Endothelial cell of umbilical vein (primary cell): ENCODE data around the gene RNF168.
"Not testable (repeated sequence)": the region's sequence is repeated elsewhere in the genome, so short reads cannot be mapped to it uniquely, and the experiment has no call there.

Experiments
- EZH2 ChIP-seq: IDR thresholded peaks from 2 replicates; pipeline ENCODE4 v1.6.1; 2012; ENCODE audit warnings: borderline replicate concordance, low read depth, mild to moderate bottlenecking, moderate library complexity, low read length, inconsistent platforms; ENCODE audit not compliant: severe bottlenecking
- FOS ChIP-seq: IDR thresholded peaks from 2 replicates; pipeline ENCODE4 v1.6.1; 2011; ENCODE audit warnings: mild to moderate bottlenecking, low read length, moderate library complexity, borderline replicate concordance; ENCODE audit not compliant: insufficient read depth
- GATA2 ChIP-seq: IDR thresholded peaks from 2 replicates; pipeline ENCODE4 v1.7.0; 2011; ENCODE audit warnings: low read depth, mild to moderate bottlenecking, moderate library complexity, mixed read lengths, low read length; ENCODE audit not compliant: insufficient read length, insufficient read depth
- JUN ChIP-seq: IDR thresholded peaks from 2 replicates; pipeline ENCODE4 v1.6.1; 2011; ENCODE audit warnings: borderline replicate concordance, low read depth; ENCODE audit not compliant: insufficient read length, insufficient read depth
- MYC ChIP-seq: IDR thresholded peaks from one replicate; pipeline ENCODE4 v1.6.1; 2011; ENCODE audit warnings: mild to moderate bottlenecking, low read depth, low read length
- POLR2A ChIP-seq: IDR thresholded peaks from 2 replicates; pipeline ENCODE4 v1.6.1; 2012; ENCODE audit warnings: low read depth, mild to moderate bottlenecking, control low read depth, low read length
- POLR2AphosphoS5 ChIP-seq: IDR thresholded peaks from 2 replicates; pipeline ENCODE4 v1.6.1; 2012; ENCODE audit warnings: low read depth, mild to moderate bottlenecking, control low read depth, low read length, moderate library complexity; ENCODE audit not compliant: insufficient read depth
- TF ChIP-seq, protein P1 (sequence below): IDR thresholded peaks from 2 replicates; pipeline ENCODE4 v1.6.1; 2011; ENCODE audit not compliant: insufficient read depth, insufficient read length
- TF ChIP-seq, protein P2 (sequence below), 2 donors: IDR thresholded peaks; 1 replicate in 1 of 2; 2 replicates in 1 of 2; pipeline ENCODE4 v1.5.1; 2011; ENCODE audit warnings: low read length in 2 of 2, mild to moderate bottlenecking in 2 of 2, moderate library complexity in 2 of 2, control low read depth in 1 of 2, inconsistent platforms in 1 of 2, low read depth in 1 of 2; ENCODE audit not compliant: insufficient read depth in 1 of 2; ENCODE audit errors: extremely low read depth in 1 of 2

DNA sequence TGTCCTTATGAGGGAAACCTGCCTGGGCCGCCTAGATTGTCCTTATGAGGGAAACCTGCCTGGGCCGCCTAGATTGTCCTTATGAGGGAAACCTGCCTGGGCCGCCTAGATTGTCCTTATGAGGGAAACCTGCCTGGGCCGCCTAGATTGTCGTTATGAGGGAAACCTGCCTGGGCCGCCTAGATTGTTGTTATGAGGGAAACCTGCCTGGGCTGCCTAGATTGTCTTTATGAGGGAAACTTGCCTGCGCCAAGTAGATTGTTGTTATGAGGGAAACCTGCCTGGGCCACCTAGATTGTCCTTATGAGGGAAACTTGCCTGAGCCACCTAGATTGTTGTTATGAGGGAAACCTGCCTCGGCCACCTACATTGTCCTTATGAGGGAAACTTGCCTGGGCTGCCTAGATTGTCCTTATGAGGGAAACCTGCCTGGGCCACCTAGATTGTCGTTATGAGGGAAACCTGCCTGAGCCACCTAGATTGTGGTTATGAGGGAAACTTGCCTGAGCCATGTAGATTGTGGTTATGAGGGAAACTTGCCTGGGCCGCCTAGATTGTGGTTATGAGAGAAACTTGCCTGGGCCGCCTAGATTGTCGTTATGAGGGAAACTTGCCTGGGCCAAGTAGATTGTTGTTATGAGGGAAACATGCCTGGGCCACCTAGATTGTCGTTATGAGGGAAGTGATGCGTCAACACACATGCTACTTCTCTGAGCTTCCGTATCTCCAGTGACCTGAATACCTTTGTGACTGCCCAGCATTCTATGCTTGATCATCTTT is 8.3 kb upstream of the RNF168 start:
- TF ChIP-seq, protein P1, sequence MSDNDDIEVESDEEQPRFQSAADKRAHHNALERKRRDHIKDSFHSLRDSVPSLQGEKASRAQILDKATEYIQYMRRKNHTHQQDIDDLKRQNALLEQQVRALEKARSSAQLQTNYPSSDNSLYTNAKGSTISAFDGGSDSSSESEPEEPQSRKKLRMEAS: not testable (repeated sequence)
- not testable (repeated sequence) for TF ChIP-seq POLR2A, EZH2, FOS, POLR2AphosphoS5, JUN, GATA2, MYC
- TF ChIP-seq, protein P2, sequence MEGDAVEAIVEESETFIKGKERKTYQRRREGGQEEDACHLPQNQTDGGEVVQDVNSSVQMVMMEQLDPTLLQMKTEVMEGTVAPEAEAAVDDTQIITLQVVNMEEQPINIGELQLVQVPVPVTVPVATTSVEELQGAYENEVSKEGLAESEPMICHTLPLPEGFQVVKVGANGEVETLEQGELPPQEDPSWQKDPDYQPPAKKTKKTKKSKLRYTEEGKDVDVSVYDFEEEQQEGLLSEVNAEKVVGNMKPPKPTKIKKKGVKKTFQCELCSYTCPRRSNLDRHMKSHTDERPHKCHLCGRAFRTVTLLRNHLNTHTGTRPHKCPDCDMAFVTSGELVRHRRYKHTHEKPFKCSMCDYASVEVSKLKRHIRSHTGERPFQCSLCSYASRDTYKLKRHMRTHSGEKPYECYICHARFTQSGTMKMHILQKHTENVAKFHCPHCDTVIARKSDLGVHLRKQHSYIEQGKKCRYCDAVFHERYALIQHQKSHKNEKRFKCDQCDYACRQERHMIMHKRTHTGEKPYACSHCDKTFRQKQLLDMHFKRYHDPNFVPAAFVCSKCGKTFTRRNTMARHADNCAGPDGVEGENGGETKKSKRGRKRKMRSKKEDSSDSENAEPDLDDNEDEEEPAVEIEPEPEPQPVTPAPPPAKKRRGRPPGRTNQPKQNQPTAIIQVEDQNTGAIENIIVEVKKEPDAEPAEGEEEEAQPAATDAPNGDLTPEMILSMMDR (IDR thresholded peaks at IDR 0.05; ENCODE audit: extremely low read depth in 1 of 2, insufficient read depth in 1 of 2, low read depth in 1 of 2, low read length in 2 of 2): not testable (repeated sequence)
